ENCODE data around the gene WAPL.

DNA sequence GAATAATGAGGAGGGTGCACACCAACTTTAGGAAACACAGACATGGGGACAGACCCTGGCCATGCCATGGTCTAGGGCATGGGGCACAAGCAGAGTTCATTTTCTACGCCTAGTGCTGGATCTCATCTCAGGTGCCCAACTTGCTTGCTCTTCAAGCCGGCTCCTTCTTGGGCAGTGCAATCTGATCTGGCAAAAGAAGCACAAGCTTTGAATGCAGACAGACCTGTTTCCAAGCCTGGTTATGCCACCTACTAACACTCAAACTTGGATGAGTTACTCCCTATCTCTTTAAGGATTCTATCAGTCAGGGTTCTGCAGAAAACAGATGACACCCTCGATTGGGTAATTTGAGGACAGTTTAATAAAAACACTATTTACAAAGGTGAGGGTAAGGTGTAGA lies 34.9 kb upstream of the WAPL start:
- TF ChIP-seq GMEB1 (CRISPR knock-in tag; IDR thresholded peaks at IDR 0.05) (no peak), FOXJ3 (CRISPR knock-in tag; IDR thresholded peaks at IDR 0.05) (no peak), ZZZ3 (IDR thresholded peaks at IDR 0.05) (no peak), CTCF (IDR thresholded peaks at IDR 0.05 in 2 of 3, conservative IDR thresholded peaks at IDR 0.05 in 1 of 3; ENCODE audit: insufficient read depth in 2 of 3, low read depth in 1 of 3, low read length in 3 of 3) (no peak), GABPB1 (CRISPR knock-in tag; IDR thresholded peaks at IDR 0.05) (no peak), TEAD1 (CRISPR knock-in tag; IDR thresholded peaks at IDR 0.05) (no peak), ZNF324 (CRISPR knock-in tag; IDR thresholded peaks at IDR 0.05) (no peak)
- TF ChIP-seq, protein P1, sequence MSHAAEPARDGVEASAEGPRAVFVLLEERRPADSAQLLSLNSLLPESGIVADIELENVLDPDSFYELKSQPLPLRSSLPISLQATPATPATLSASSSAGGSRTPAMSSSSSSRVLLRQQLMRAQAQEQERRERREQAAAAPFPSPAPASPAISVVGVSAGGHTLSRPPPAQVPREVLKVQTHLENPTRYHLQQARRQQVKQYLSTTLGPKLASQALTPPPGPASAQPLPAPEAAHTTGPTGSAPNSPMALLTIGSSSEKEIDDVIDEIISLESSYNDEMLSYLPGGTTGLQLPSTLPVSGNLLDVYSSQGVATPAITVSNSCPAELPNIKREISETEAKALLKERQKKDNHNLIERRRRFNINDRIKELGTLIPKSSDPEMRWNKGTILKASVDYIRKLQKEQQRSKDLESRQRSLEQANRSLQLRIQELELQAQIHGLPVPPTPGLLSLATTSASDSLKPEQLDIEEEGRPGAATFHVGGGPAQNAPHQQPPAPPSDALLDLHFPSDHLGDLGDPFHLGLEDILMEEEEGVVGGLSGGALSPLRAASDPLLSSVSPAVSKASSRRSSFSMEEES (CRISPR knock-in tag; IDR thresholded peaks at IDR 0.05) = no peak

All from K562 (cell line).